Measurements from ENCODE around the gene DPEP1. TPM values are rescaled to one million over a fixed set of nuclear protein-coding genes. Genes with fewer than 3 reads are reported as not detected.

Gene DPEP1
- total RNA-seq, 1 donor = 0.36 TPM

- no peak overlapping the region for H2AFZ ChIP-seq (ENCODE audit: low read length)
- no peak overlapping the region for H3K27ac ChIP-seq (ENCODE audit: low read depth, low read length)
- peaks cover 40% of the 10 kb centered on the region for H3K36me3 ChIP-seq (ENCODE audit: insufficient read depth, low read length)
- peak overlapping the region; percentile 64 for H3K4me3 ChIP-seq (ENCODE audit: insufficient read depth, low read length)
- H3K79me2 ChIP-seq (ENCODE audit: insufficient read depth, low read length) = peaks cover 30% of the 10 kb centered on the region
- TF ChIP-seq, protein P1, sequence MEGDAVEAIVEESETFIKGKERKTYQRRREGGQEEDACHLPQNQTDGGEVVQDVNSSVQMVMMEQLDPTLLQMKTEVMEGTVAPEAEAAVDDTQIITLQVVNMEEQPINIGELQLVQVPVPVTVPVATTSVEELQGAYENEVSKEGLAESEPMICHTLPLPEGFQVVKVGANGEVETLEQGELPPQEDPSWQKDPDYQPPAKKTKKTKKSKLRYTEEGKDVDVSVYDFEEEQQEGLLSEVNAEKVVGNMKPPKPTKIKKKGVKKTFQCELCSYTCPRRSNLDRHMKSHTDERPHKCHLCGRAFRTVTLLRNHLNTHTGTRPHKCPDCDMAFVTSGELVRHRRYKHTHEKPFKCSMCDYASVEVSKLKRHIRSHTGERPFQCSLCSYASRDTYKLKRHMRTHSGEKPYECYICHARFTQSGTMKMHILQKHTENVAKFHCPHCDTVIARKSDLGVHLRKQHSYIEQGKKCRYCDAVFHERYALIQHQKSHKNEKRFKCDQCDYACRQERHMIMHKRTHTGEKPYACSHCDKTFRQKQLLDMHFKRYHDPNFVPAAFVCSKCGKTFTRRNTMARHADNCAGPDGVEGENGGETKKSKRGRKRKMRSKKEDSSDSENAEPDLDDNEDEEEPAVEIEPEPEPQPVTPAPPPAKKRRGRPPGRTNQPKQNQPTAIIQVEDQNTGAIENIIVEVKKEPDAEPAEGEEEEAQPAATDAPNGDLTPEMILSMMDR (IDR thresholded peaks at IDR 0.05; ENCODE audit: extremely low read depth, low read depth, low read length) = peak; percentile 64
- no peaks in the 10 kb centered on the region for H3K27me3 ChIP-seq (ENCODE audit: insufficient read depth, low read length)
- no peaks in the 10 kb centered on the region for H3K9me3 ChIP-seq (ENCODE audit: low read depth, low read length)
- peaks cover 41% of the 10 kb centered on the region for H3K4me1 ChIP-seq (ENCODE audit: insufficient read depth, low read length)
- H4K20me1 ChIP-seq (ENCODE audit: insufficient read depth, low read length) = peaks cover 52% of the 10 kb centered on the region
- H3K4me2 ChIP-seq (ENCODE audit: insufficient read depth, low read length) = peak overlapping the region; percentile 83
- DNase-seq (ENCODE audit: insufficient read length, low spot score, missing footprints) = peak; percentile 96
Measured at GRCh38 chr16:89565506-89566372, 47.7 kb upstream of the DPEP1 start.

DNA sequence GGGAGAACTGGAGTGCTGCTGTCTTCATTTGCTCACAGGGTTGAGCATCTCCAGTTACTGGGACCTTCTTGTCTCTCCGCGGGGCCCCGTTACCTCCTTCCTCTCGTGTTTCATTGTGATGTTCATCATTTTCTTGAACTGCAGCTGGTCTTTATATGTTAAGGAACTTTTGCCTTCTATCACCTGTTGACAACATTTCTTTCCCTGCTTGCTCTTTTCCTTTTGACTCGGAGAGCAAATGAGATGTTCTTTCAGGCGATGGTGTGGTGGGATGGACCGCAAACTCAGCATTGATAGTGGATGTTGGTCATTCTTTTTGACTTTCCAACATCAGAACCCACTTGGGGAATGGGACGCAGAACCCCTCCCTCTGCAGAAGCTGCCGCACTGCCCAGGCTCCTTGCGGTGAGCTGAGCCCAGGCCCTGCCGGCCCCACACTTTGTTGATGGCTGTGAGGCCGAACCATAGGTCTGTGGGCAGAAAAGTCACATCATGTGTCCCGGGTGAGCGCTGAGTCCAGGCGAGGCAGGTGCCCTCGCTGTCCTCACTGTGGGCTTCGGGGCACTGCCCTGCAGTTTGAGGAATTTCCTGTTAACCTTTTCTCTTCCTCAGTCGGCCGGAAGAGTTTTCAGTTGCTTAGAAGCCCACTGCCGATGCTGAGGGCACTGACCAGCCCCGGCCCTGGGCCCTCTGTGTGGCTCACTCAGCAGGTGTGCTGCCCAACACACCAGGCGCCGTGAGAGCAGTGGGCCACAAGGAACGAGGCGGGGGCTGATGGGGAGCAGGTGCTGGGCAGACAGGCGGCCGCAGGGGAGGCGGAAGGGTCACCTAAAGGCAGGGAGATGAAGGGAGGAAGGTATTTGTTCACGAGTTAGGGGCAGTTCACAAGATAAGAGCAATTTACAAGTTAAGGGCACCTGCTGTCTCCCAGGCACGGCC is 45.5 kb upstream of the DPEP1 start:
- peaks cover 10% of the 10 kb centered on the region for H3K79me2 ChIP-seq (ENCODE audit: insufficient read depth, low read length)
- no peak overlapping the region for H3K4me3 ChIP-seq (ENCODE audit: insufficient read depth, low read length)
- no peak overlapping the region for H3K27ac ChIP-seq (ENCODE audit: low read depth, low read length)
- H3K27me3 ChIP-seq (ENCODE audit: insufficient read depth, low read length) = no peaks in the 10 kb centered on the region
- DNase-seq (ENCODE audit: insufficient read length, low spot score, missing footprints) = no peak
- no peak overlapping the region for H2AFZ ChIP-seq (ENCODE audit: low read length)
- peaks cover 31% of the 10 kb centered on the region for H4K20me1 ChIP-seq (ENCODE audit: insufficient read depth, low read length)
- peaks cover 20% of the 10 kb centered on the region for H3K36me3 ChIP-seq (ENCODE audit: insufficient read depth, low read length)
- H3K9me3 ChIP-seq (ENCODE audit: low read depth, low read length) = no peaks in the 10 kb centered on the region
- peaks cover 28% of the 10 kb centered on the region for H3K4me1 ChIP-seq (ENCODE audit: insufficient read depth, low read length)
- no peak overlapping the region for H3K4me2 ChIP-seq (ENCODE audit: insufficient read depth, low read length)
- TF ChIP-seq, protein P1 (IDR thresholded peaks at IDR 0.05; ENCODE audit: extremely low read depth, low read depth, low read length) = no peak

- Histone ChIP-seq H3K4me1 (ENCODE audit: insufficient read depth, low read length) (peaks cover 21% of the 10 kb centered on the region), H2AFZ (ENCODE audit: low read length) (no peak overlapping the region), H3K27me3 (ENCODE audit: insufficient read depth, low read length) (no peaks in the 10 kb centered on the region), H3K36me3 (ENCODE audit: insufficient read depth, low read length) (peaks cover 3% of the 10 kb centered on the region), H4K20me1 (ENCODE audit: insufficient read depth, low read length) (peaks cover 13% of the 10 kb centered on the region), H3K4me2 (ENCODE audit: insufficient read depth, low read length) (no peak overlapping the region), H3K27ac (ENCODE audit: low read depth, low read length) (no peak overlapping the region), H3K79me2 (ENCODE audit: insufficient read depth, low read length) (no peaks in the 10 kb centered on the region), H3K4me3 (ENCODE audit: insufficient read depth, low read length) (no peak overlapping the region), H3K9me3 (ENCODE audit: low read depth, low read length) (no peaks in the 10 kb centered on the region)
- peak; percentile 86 for DNase-seq (ENCODE audit: insufficient read length, low spot score, missing footprints)
- TF ChIP-seq, protein P1 (IDR thresholded peaks at IDR 0.05; ENCODE audit: extremely low read depth, low read depth, low read length) = no peak
Measured at GRCh38 chr16:89569506-89570341, 43.7 kb upstream of the DPEP1 start.

All from osteoblast (primary cell).